GM23338 (cell line): ENCODE measurements around the gene ACOT13.

ENCODE experiments used
- CTCF ChIP-seq, 2 experiments: fragments of 200-600 bp in 1 of 2; sonication (generic) in 1 of 2; conservative IDR thresholded peaks; 2 replicates each; pipeline versions ENCODE4 v1.5.1 to v1.6.1; 2016 to 2017; ENCODE audit warnings: antibody characterized with exemption in 2 of 2, low read depth in 2 of 2, mild to moderate bottlenecking in 2 of 2, moderate library complexity in 1 of 2
- EZH2 ChIP-seq: fragments of 200-600 bp; sonication (generic); IDR thresholded peaks from one replicate; pipeline ENCODE4 v1.8.0; 2017; ENCODE audit warnings: antibody characterized with exemption, mild to moderate bottlenecking, low read depth; ENCODE audit not compliant: unreplicated experiment
- EZH2phosphoT487 ChIP-seq: fragments of 200-600 bp; sonication (generic); IDR thresholded peaks from one replicate; pipeline ENCODE4 v1.8.1; 2018; ENCODE audit warnings: antibody characterized with exemption; ENCODE audit not compliant: unreplicated experiment
- NANOG ChIP-seq: IDR thresholded peaks from 2 replicates; pipeline ENCODE4 v1.6.1; 2016; ENCODE audit warnings: antibody characterized with exemption, borderline replicate concordance
- POLR2AphosphoS5 ChIP-seq: IDR thresholded peaks from 2 replicates; pipeline ENCODE4 v1.6.1; 2016; ENCODE audit warnings: antibody characterized with exemption, low read depth
- STAT1 ChIP-seq: IDR thresholded peaks from one replicate; pipeline ENCODE4 v1.6.1; 2016; ENCODE audit warnings: antibody characterized with exemption; ENCODE audit not compliant: unreplicated experiment
- ZNF331 ChIP-seq: fragments of 250-450 bp; sonication (Bioruptor Pico); IDR thresholded peaks from 2 replicates; pipeline ENCODE4 v1.5.0; 2020; ENCODE audit warnings: low read depth, mild to moderate bottlenecking, moderate library complexity

GRCh38 chr6:24659561-24659960 is 7.3 kb upstream of the ACOT13 start:
- no peak for TF ChIP-seq CTCF (conservative IDR thresholded peaks at IDR 0.05; ENCODE audit: low read depth in 2 of 2)
- no peak for TF ChIP-seq EZH2phosphoT487
- no peak for TF ChIP-seq EZH2
- no peak for TF ChIP-seq POLR2AphosphoS5
- TF ChIP-seq STAT1: no peak
- no peak for TF ChIP-seq ZNF331 (CRISPR knock-in tag)
- no peak for TF ChIP-seq NANOG
